ENCODE results near the gene NOL3. TPM values are rescaled to one million over a fixed set of nuclear protein-coding genes. Genes with fewer than 3 reads are reported as not detected.

The NOL3 gene
- polyA plus RNA-seq, 1 of the 3 experiments (the other 2 are of a cell fraction), result 34.1 TPM

DNA sequence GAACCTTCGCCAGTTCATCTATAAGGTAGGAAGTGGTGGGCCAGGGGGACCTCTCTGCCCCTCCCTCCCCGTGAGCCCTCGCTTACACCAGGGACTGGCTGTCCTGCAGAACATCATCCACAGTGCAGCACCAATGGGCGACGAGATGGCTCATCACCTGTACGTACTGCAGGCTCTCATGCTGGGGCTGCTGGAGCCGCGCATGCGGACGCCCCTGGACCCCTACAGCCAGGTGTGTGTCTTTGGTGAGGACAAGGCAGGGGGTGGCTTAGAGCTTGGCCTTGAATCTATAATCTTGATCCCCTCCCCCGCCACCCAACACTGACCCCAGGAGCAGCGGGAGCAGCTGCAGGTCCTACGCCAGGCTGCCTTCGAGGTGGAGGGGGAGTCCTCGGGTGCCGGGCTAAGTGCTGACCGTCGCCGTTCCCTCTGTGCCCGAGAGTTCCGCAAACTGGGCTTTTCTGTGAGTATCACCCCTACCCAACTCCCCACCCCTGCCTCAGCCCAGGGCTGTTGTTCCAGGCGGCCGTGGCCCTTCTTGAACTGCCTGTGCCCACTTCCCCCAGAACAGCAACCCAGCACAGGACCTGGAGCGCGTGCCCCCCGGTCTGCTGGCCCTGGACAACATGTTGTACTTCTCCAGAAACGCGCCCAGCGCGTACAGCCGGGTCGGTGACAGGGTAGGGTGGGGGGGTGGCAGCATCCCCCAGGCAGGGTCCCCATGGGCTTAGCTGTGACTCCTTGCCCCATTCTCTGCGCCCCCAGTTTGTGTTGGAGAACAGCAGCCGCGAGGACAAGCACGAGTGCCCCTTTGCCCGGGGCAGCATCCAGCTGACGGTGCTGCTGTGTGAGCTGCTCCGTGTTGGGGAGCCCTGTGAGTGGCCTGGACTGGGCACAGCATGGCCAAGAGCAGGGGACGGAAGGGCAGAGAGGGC, 31.3 kb downstream of the NOL3 start:
- H3K27me3 ChIP-seq (ENCODE audit: insufficient read depth), result no peaks in the 10 kb centered on the region
- no peak overlapping the region for H3K27ac ChIP-seq (ENCODE audit: low read depth in 2 of 2, low read length in 1 of 2)
- 0 out of 2 replicates have a peak, but pooled peaks cover under 1% of the 10 kb centered on the region for H3K79me2 ChIP-seq (ENCODE audit: insufficient read depth)
- no peak overlapping the region for H3K9ac ChIP-seq
- H3K9me3 ChIP-seq, result no peaks in the 10 kb centered on the region
- peaks cover 13 to 62% of the 10 kb centered on the region in 2 experiments for H3K36me3 ChIP-seq (replicated peaks in 1 of 2; ENCODE audit: control insufficient read depth in 1 of 2, insufficient read depth in 2 of 2, low read length in 1 of 2)
- ChIA-PET CTCF (interaction anchor here (1.2 kb wide), 1 partner anchor 46 kb away, joined by 3 read pairs; no protein-coding TSS in a partner anchor), POLR2A (interaction anchor here (0.7 to 1.0 kb wide), 4 partner anchors 9 to 17 kb away, joined by 3 to 5 read pairs (median 4); no protein-coding TSS in a partner anchor)
- no peak overlapping the region for H3K4me2 ChIP-seq
- no peaks in the 10 kb centered on the region for H4K20me1 ChIP-seq (ENCODE audit: insufficient read depth)
- DNase-seq, result no peak
- no peaks in the 10 kb centered on the region for H3K9me2 ChIP-seq
- TF ChIP-seq EP300 (IDR thresholded peaks at IDR 0.05; ENCODE audit: borderline replicate concordance in 1 of 2, low read depth in 1 of 2, low read length in 1 of 2), result no peak
- no peak for TF ChIP-seq FOXM1 (IDR thresholded peaks at IDR 0.05; ENCODE audit: low read depth)
- no peak for TF ChIP-seq SMC3 (IDR thresholded peaks at IDR 0.05; ENCODE audit: low read depth, low read length)
- TF ChIP-seq, protein P1, sequence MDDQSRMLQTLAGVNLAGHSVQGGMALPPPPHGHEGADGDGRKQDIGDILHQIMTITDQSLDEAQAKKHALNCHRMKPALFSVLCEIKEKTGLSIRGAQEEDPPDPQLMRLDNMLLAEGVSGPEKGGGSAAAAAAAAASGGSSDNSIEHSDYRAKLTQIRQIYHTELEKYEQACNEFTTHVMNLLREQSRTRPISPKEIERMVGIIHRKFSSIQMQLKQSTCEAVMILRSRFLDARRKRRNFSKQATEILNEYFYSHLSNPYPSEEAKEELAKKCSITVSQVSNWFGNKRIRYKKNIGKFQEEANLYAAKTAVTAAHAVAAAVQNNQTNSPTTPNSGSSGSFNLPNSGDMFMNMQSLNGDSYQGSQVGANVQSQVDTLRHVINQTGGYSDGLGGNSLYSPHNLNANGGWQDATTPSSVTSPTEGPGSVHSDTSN (IDR thresholded peaks at IDR 0.05), result no peak
- no peak for TF ChIP-seq JUND (IDR thresholded peaks at IDR 0.05)
- TF ChIP-seq TCF12 (IDR thresholded peaks at IDR 0.05), result no peak
- no peaks in the 10 kb centered on the region; a peak in 1 of 4 replicates for H3K4me1 ChIP-seq (ENCODE audit: control insufficient read depth in 1 of 2, insufficient read depth in 2 of 2, low read depth in 1 of 2, low read length in 1 of 2)
- WGBS (ENCODE audit: low lambda C conversion rate), result 97% methylated on average over 35 of the region's 40 CpGs
- no peak overlapping the region for H3K4me3 ChIP-seq (ENCODE audit: low read depth in 2 of 2, low read length in 1 of 2)
- no peak overlapping the region for H2AFZ ChIP-seq (ENCODE audit: low read depth)
- H3F3A ChIP-seq (replicated peaks; ENCODE audit: insufficient read depth), result peaks cover 16% of the 10 kb centered on the region

DNA sequence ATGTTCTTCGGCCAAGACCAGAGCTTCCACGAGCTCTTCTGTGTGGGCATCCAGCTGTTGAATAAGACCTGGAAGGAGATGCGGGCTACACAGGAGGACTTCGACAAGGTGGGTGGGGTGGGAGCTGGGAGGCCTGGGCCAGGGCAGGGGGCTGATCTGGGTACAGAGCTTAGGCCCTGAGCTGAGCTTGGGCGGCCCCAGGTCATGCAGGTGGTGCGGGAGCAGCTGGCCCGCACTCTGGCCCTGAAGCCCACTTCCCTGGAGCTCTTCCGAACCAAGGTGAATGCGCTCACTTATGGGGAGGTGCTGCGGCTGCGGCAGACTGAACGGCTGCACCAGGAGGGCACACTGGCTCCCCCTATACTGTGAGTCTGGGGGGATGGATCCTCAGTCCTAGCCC, 32.1 kb downstream of the NOL3 start:
- no peak overlapping the region for H3K9ac ChIP-seq
- ChIA-PET CTCF (interaction anchor here (1.0 to 1.2 kb wide), 2 partner anchors 14 to 47 kb away, joined by 3 read pairs; no protein-coding TSS in a partner anchor), POLR2A (interaction anchor here (0.7 to 1.0 kb wide), 4 partner anchors 10 to 21 kb away, joined by 3 to 5 read pairs (median 4); no protein-coding TSS in a partner anchor)
- H3F3A ChIP-seq (replicated peaks; ENCODE audit: insufficient read depth), result peaks cover 11% of the 10 kb centered on the region
- no peaks in the 10 kb centered on the region for H3K9me3 ChIP-seq
- H3K27ac ChIP-seq (ENCODE audit: low read depth in 2 of 2, low read length in 1 of 2), result no peak overlapping the region
- H3K4me3 ChIP-seq (ENCODE audit: low read depth in 2 of 2, low read length in 1 of 2), result no peak overlapping the region
- WGBS (ENCODE audit: low lambda C conversion rate), result 100% methylated on average over 5 of the region's 12 CpGs
- H3K9me2 ChIP-seq, result no peaks in the 10 kb centered on the region
- H3K4me1 ChIP-seq (ENCODE audit: control insufficient read depth in 1 of 2, insufficient read depth in 2 of 2, low read depth in 1 of 2, low read length in 1 of 2), result peaks cover 0 to 5% of the 10 kb centered on the region in 2 experiments; a peak in 1 of 4 replicates
- no peaks in the 10 kb centered on the region for H3K27me3 ChIP-seq (ENCODE audit: insufficient read depth)
- peaks cover 6 to 55% of the 10 kb centered on the region in 2 experiments for H3K36me3 ChIP-seq (replicated peaks in 1 of 2; ENCODE audit: control insufficient read depth in 1 of 2, insufficient read depth in 2 of 2, low read length in 1 of 2)
- H4K20me1 ChIP-seq (ENCODE audit: insufficient read depth), result no peaks in the 10 kb centered on the region
- H3K79me2 ChIP-seq (ENCODE audit: insufficient read depth), result no peaks in the 10 kb centered on the region
- H3K4me2 ChIP-seq, result no peak overlapping the region
- no peak for DNase-seq
- H2AFZ ChIP-seq (ENCODE audit: low read depth), result no peak overlapping the region
- no peak for TF ChIP-seq TEAD4 (IDR thresholded peaks at IDR 0.05; ENCODE audit: borderline replicate concordance, insufficient read depth)
- TF ChIP-seq POLR2AphosphoS5 (IDR thresholded peaks at IDR 0.05; ENCODE audit: low read depth, low read length), result no peak
- TF ChIP-seq, protein P2, sequence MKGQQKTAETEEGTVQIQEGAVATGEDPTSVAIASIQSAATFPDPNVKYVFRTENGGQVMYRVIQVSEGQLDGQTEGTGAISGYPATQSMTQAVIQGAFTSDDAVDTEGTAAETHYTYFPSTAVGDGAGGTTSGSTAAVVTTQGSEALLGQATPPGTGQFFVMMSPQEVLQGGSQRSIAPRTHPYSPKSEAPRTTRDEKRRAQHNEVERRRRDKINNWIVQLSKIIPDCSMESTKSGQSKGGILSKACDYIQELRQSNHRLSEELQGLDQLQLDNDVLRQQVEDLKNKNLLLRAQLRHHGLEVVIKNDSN (IDR thresholded peaks at IDR 0.05; ENCODE audit: borderline replicate concordance, low read depth), result no peak
- no peak for TF ChIP-seq YY1 (IDR thresholded peaks at IDR 0.05; ENCODE audit: low read depth)
- TF ChIP-seq, protein P1 (IDR thresholded peaks at IDR 0.05), result no peak
